DOHH2 (cell line): ENCODE data around the gene SH3BP5.

Experiments used
- H3F3A ChIP-seq: fragments of 200-600 bp; sonication (generic), shearing (Covaris generic); 2 replicates; pipeline ENCODE4 v1.6.0; 2016; ENCODE audit warnings: antibody characterized with exemption, mild to moderate bottlenecking; ENCODE audit not compliant: control insufficient read depth, insufficient read depth
- H3K27ac ChIP-seq: fragments of 200-600 bp; sonication (generic); 2 replicates; pipeline ENCODE4 v1.5.1; 2014; ENCODE audit warnings: low read depth, mild to moderate bottlenecking, low read length, moderate library complexity
- H3K27me3 ChIP-seq: fragments of 200-600 bp; sonication (generic); 2 replicates; pipeline ENCODE4 v1.6.1; 2014; ENCODE audit warnings: mild to moderate bottlenecking, low read length, mixed read lengths; ENCODE audit not compliant: control insufficient read depth
- H3K36me3 ChIP-seq: fragments of 200-600 bp; sonication (generic); 2 replicates; pipeline ENCODE4 v1.6.1; 2014; ENCODE audit warnings: mild to moderate bottlenecking, low read length, moderate library complexity, mixed read lengths; ENCODE audit not compliant: control insufficient read depth
- H3K4me1 ChIP-seq: fragments of 200-600 bp; sonication (generic); 2 replicates; pipeline ENCODE4 v1.6.1; 2014; ENCODE audit warnings: mild to moderate bottlenecking, low read length, mixed read lengths; ENCODE audit not compliant: control insufficient read depth
- H3K4me2 ChIP-seq: fragments of 200-600 bp; sonication (generic); 2 replicates; pipeline ENCODE4 v1.6.0; 2014; ENCODE audit warnings: mild to moderate bottlenecking, low read length, moderate library complexity
- H3K4me3 ChIP-seq: fragments of 200-600 bp; sonication (generic); 2 replicates; pipeline ENCODE4 v1.5.1; 2014; ENCODE audit warnings: mild to moderate bottlenecking, low read length, mixed read lengths
- H3K79me2 ChIP-seq: fragments of 200-600 bp; sonication (generic); 2 replicates; pipeline ENCODE4 v1.6.1; 2014; ENCODE audit warnings: mild to moderate bottlenecking, low read length, mixed read lengths; ENCODE audit not compliant: control insufficient read depth
- H3K9me2 ChIP-seq: fragments of 200-600 bp; sonication (generic); replicated peaks from 2 replicates; pipeline ENCODE4 v1.6.1; 2014; ENCODE audit warnings: mild to moderate bottlenecking, low read length, mixed read lengths; ENCODE audit not compliant: control insufficient read depth
- H3K9me3 ChIP-seq: fragments of 200-600 bp; sonication (generic); 2 replicates; pipeline ENCODE4 v1.6.1; 2014; ENCODE audit warnings: antibody characterized with exemption, low read length, mixed read lengths; ENCODE audit not compliant: control insufficient read depth, insufficient read depth
- H4K20me1 ChIP-seq: fragments of 200-600 bp; sonication (generic); 2 replicates; pipeline ENCODE4 v1.6.0; 2014; ENCODE audit warnings: low read depth, mild to moderate bottlenecking, antibody characterized with exemption, low read length, moderate library complexity; ENCODE audit not compliant: control insufficient read depth, insufficient read depth
- CTCF ChIP-seq: fragments of 200-600 bp; sonication (generic); IDR thresholded peaks from one replicate; pipeline ENCODE4 v1.5.1; 2014; ENCODE audit warnings: antibody characterized with exemption, mild to moderate bottlenecking, low read depth, low read length; ENCODE audit not compliant: poor library complexity, severe bottlenecking
- EZH2phosphoT487 ChIP-seq: fragments of 200-600 bp; sonication (generic); IDR thresholded peaks from 2 replicates; pipeline ENCODE4 v1.6.1; 2017; ENCODE audit warnings: borderline replicate concordance, mild to moderate bottlenecking, antibody characterized with exemption, low read length, moderate library complexity, mixed read lengths

The SH3BP5 gene

GRCh38 chr3:15326673-15327072 is 5.7 kb downstream of the SH3BP5 start:
- peaks cover 53% of the 10 kb centered on the region for H3K36me3 ChIP-seq
- no peak overlapping the region for H3K27ac ChIP-seq
- peaks cover 14% of the 10 kb centered on the region for H3F3A ChIP-seq

DNA sequence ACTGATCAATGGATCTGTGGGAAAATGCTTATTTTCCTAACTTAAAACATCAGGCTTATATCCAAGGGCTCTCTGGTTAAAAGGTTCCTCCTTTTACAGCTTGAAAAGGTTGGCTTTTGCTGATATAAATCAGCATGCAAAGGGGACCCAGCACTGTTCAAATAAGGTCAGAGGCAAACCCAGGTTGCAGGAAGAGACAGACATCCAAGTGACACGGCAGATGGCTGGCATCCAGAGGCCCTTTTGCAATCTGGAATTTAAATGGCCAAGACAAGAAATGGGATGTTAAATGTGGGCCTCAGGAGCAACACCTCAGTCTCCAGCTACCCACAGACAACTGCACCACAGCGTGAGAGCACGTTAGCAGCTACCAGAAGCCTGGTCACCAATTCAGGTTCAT is 6.3 kb downstream of the SH3BP5 start:
- no peak for TF ChIP-seq CTCF
- TF ChIP-seq EZH2phosphoT487, result no peak
- H4K20me1 ChIP-seq, result no peaks in the 10 kb centered on the region
- H3K27ac ChIP-seq, result no peak overlapping the region
- no peaks in the 10 kb centered on the region for H3K9me2 ChIP-seq
- peaks cover 87% of the 10 kb centered on the region for H3K79me2 ChIP-seq
- no peak overlapping the region for H3K4me2 ChIP-seq
- H3K36me3 ChIP-seq, result peaks cover 50% of the 10 kb centered on the region
- peaks cover 14% of the 10 kb centered on the region for H3F3A ChIP-seq
- H3K9me3 ChIP-seq, result no peaks in the 10 kb centered on the region
- no peak overlapping the region for H3K4me3 ChIP-seq
- H3K4me1 ChIP-seq, result peaks cover 44% of the 10 kb centered on the region
- no peaks in the 10 kb centered on the region for H3K27me3 ChIP-seq

More at GRCh38 chr3:15326673-15327072, 5.7 kb downstream of the SH3BP5 start:
- Histone ChIP-seq H3K9me2 (no peaks in the 10 kb centered on the region), H3K9me3 (no peaks in the 10 kb centered on the region), H3K79me2 (peaks cover 88% of the 10 kb centered on the region), H4K20me1 (no peaks in the 10 kb centered on the region), H3K4me3 (no peak overlapping the region), H3K4me1 (peaks cover 43% of the 10 kb centered on the region), H3K27me3 (no peaks in the 10 kb centered on the region), H3K4me2 (no peak overlapping the region)
- no peak for TF ChIP-seq EZH2phosphoT487
- no peak for TF ChIP-seq CTCF

- H3K36me3 ChIP-seq, result peaks cover 43% of the 10 kb centered on the region
- H3K4me1 ChIP-seq, result peaks cover 43% of the 10 kb centered on the region
- H3K9me2 ChIP-seq, result no peaks in the 10 kb centered on the region
- H3K4me2 ChIP-seq, result no peak overlapping the region
- no peaks in the 10 kb centered on the region for H3K9me3 ChIP-seq
- no peak overlapping the region for H3K27ac ChIP-seq
- H3K4me3 ChIP-seq, result no peak overlapping the region
- H3F3A ChIP-seq, result peaks cover 12% of the 10 kb centered on the region
- TF ChIP-seq EZH2phosphoT487 (no peak), CTCF (no peak)
- H4K20me1 ChIP-seq, result no peaks in the 10 kb centered on the region
- peaks cover 86% of the 10 kb centered on the region for H3K79me2 ChIP-seq
- H3K27me3 ChIP-seq, result no peaks in the 10 kb centered on the region
These were observed 7.2 kb downstream of the SH3BP5 start for GRCh38 chr3:15325228-15325627.

DNA sequence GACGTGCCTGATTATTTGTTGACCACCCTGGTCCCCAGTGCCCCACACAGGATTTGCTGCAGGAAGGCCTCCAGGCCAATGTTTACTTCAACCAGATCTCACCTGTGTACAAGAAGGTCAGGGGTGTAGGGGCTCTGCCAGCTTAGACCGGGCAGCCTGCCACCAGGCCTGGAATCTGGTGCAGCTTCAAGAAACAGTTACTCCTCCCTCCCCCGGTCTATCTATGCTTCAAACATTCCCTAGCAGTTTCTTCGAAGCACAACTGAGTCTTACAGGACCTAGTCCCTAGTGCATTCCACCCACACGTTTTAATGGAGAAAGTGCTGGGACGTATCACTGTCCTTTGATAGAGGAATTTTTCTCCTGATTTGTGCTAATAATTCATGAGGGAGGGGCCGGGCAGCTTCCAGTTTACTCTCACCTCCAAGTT is 8.0 kb downstream of the SH3BP5 start:
- H3K4me2 ChIP-seq, result no peak overlapping the region
- H3K79me2 ChIP-seq, result peaks cover 88% of the 10 kb centered on the region
- peaks cover 35% of the 10 kb centered on the region for H3K36me3 ChIP-seq
- TF ChIP-seq CTCF, result no peak
- no peak for TF ChIP-seq EZH2phosphoT487
- no peaks in the 10 kb centered on the region for H3K9me2 ChIP-seq
- no peaks in the 10 kb centered on the region for H4K20me1 ChIP-seq
- no peak overlapping the region for H3K27ac ChIP-seq
- H3K4me1 ChIP-seq, result peaks cover 37% of the 10 kb centered on the region
- H3F3A ChIP-seq, result peaks cover 7% of the 10 kb centered on the region
- no peaks in the 10 kb centered on the region for H3K9me3 ChIP-seq
- H3K4me3 ChIP-seq, result no peak overlapping the region
- no peaks in the 10 kb centered on the region for H3K27me3 ChIP-seq
